Activated CD4-positive, alpha-beta T cell treated with anti-CD3 and anti-CD28 coated beads, Interleukin-10, Interleukin-2, amounts not matched to agents 100 ng/mL and 50 ng/mL, durations not matched to agents 16 hours and 8 hours (primary cell): Measurements from ENCODE around the gene YJEFN3.

ENCODE experiments used
- DNase-seq: peaks from one replicate; pipeline ENCODE4 v3.0.0-alpha.2; 2020

YJEFN3 gene

GRCh38 chr19:19524053-19524452 is 4.7 kb upstream of the YJEFN3 start:
- no peak for DNase-seq

- DNase-seq = no peak
These were observed 2.9 kb upstream of the YJEFN3 start for GRCh38 chr19:19525611-19526380.

GRCh38 chr19:19526581-19527370 is 1.9 kb upstream of the YJEFN3 start:
- no peak for DNase-seq

- no peak for DNase-seq
These were observed 1.4 kb upstream of the YJEFN3 start for GRCh38 chr19:19527371-19527656.

- no peak for DNase-seq
These were observed 761 bp upstream of the YJEFN3 start for GRCh38 chr19:19527674-19528625.

- DNase-seq = no peak
These were observed 1.2 kb downstream of the YJEFN3 start for GRCh38 chr19:19529783-19530422.

- no peak for DNase-seq
These were observed 1.7 kb downstream of the YJEFN3 start for GRCh38 chr19:19530423-19530804.

GRCh38 chr19:19530889-19531288 is 2.2 kb downstream of the YJEFN3 start:
- DNase-seq = no peak

GRCh38 chr19:19531951-19532805 is 3.5 kb downstream of the YJEFN3 start:
- peak; percentile 87 for DNase-seq

- DNase-seq = no peak
These were observed 4.3 kb downstream of the YJEFN3 start for GRCh38 chr19:19532806-19533701.

- DNase-seq = no peak
These were observed 5.1 kb downstream of the YJEFN3 start for GRCh38 chr19:19533841-19534240.

- no peak for DNase-seq
These were observed 6.0 kb downstream of the YJEFN3 start for GRCh38 chr19:19534556-19535265.

GRCh38 chr19:19535311-19536191 is 6.8 kb downstream of the YJEFN3 start:
- DNase-seq = no peak

GRCh38 chr19:19537075-19538048 is 8.7 kb downstream of the YJEFN3 start:
- DNase-seq = no peak

GRCh38 chr19:19538061-19538784 is 9.5 kb downstream of the YJEFN3 start, which contains the start of gene CILP2:
CILP2 (plus strand) TSS chr19:19538265; CDS start chr19:19538350, 85 bp downstream.
- DNase-seq = peak; percentile 34

GRCh38 chr19:19538785-19539166 is 10.1 kb downstream of the YJEFN3 start:
- no peak for DNase-seq

GRCh38 chr19:19539698-19540063 is 11.0 kb downstream of the YJEFN3 start:
- DNase-seq = no peak
